Measurements from ENCODE around the gene TBC1D3B. TPM values are rescaled to one million over a fixed set of nuclear protein-coding genes. Genes with fewer than 3 reads are reported as not detected.

The TBC1D3B gene
- total and polyA plus RNA-seq, 10 of the 15 experiments (the other 5 are each of a cell fraction or from before 2014, with no cell fraction given) = 0.67 to 8.5 (median 1.7) TPM; not detected in 2

- no peak for TF ChIP-seq CEBPB (IDR thresholded peaks at IDR 0.05; ENCODE audit: borderline replicate concordance in 1 of 2, low read depth in 2 of 2, low read length in 2 of 2)
- no peak for TF ChIP-seq BCL3 (IDR thresholded peaks at IDR 0.05; ENCODE audit: borderline replicate concordance, insufficient read depth, low read depth, low read length, poor library complexity, severe bottlenecking)
- no peak for TF ChIP-seq PRDM15 (CRISPR knock-in tag; IDR thresholded peaks at IDR 0.05)
- no peak for TF ChIP-seq SMAD1 (IDR thresholded peaks at IDR 0.05; ENCODE audit: low read depth, partially characterized antibody)
- 0 out of 2 replicates have a peak, but pooled peaks have one; percentile 63 for TF ChIP-seq GATAD2B (conservative IDR thresholded peaks at IDR 0.05; ENCODE audit: low read depth)
- no peak for TF ChIP-seq RAD21 (IDR thresholded peaks at IDR 0.05; ENCODE audit: insufficient read depth, low read depth, low read length)
- no peak for TF ChIP-seq POLR2AphosphoS2 (IDR thresholded peaks at IDR 0.05; ENCODE audit: low read depth, low read length)
- TF ChIP-seq MLLT1 (IDR thresholded peaks at IDR 0.05) = no peak
- TF ChIP-seq RBBP5 (conservative IDR thresholded peaks at IDR 0.05) = no peak
- no peak for TF ChIP-seq POLR2A (IDR thresholded peaks at IDR 0.05; ENCODE audit: low read depth, low read length)
- no peak for TF ChIP-seq REST (IDR thresholded peaks at IDR 0.05; ENCODE audit: low read depth, low read length)
- TF ChIP-seq MTA3 (IDR thresholded peaks at IDR 0.05; ENCODE audit: borderline replicate concordance, low read length) = peak; percentile 28; the same call in 1 of the 2 replicates
- no peak for TF ChIP-seq KLF5 (IDR thresholded peaks at IDR 0.05; ENCODE audit: partially characterized antibody)
- no peak for TF ChIP-seq NFYB (IDR thresholded peaks at IDR 0.05; ENCODE audit: insufficient read depth, low read depth, low read length)
- TF ChIP-seq SIX5 (IDR thresholded peaks at IDR 0.05; ENCODE audit: low read depth, low read length, severe bottlenecking) = no peak
- TF ChIP-seq MEF2B (IDR thresholded peaks at IDR 0.05; ENCODE audit: partially characterized antibody, poor library complexity, severe bottlenecking) = peak; percentile 78
- TF ChIP-seq SUPT20H (IDR thresholded peaks at IDR 0.05; ENCODE audit: borderline replicate concordance, control insufficient read depth, low read depth, low read length) = no peak
- no peak for TF ChIP-seq EGR1 (IDR thresholded peaks at IDR 0.05; ENCODE audit: borderline replicate concordance in 1 of 2, low read depth in 2 of 2, low read length in 2 of 2)
- TF ChIP-seq NFIC (IDR thresholded peaks at IDR 0.05; ENCODE audit: low read depth, low read length) = peak; percentile 85
- TF ChIP-seq ZNF622 (IDR thresholded peaks at IDR 0.05) = no peak
- TF ChIP-seq STAT1 (conservative IDR thresholded peaks at IDR 0.05) = no peak
Measured at GRCh38 chr17:36132421-36132831, 44.0 kb downstream of the TBC1D3B start (continued).
